ENCODE data around the gene PARK7.

Gene PARK7

GRCh38 chr1:8027748-8028570, 66.4 kb downstream of the PARK7 start:
- H3K4me3 Mint-ChIP-seq, result no peak overlapping the region
- peaks cover 6 to 17% of the 10 kb centered on the region in 2 donors for H3K27me3 Mint-ChIP-seq
- DNase-seq, result no peak
- peaks cover 12% of the 10 kb centered on the region for H3K36me3 Mint-ChIP-seq (ENCODE audit: insufficient read depth)
- peaks cover 13% of the 10 kb centered on the region in 2 donors for H3K4me1 Mint-ChIP-seq (ENCODE audit: low read depth in 2 of 2)
- no peak for ATAC-seq (replicated peaks)
- H3K27ac Mint-ChIP-seq, result peak overlapping the region in 1 of 2 donors; percentile 44
- no peaks in the 10 kb centered on the region for H3K9me3 Mint-ChIP-seq

- peaks cover 6 to 17% of the 10 kb centered on the region in 2 donors for H3K27me3 Mint-ChIP-seq
- H3K4me3 Mint-ChIP-seq, result no peak overlapping the region
- H3K4me1 Mint-ChIP-seq (ENCODE audit: low read depth in 2 of 2), result peaks cover 13 to 16% of the 10 kb centered on the region in 2 donors
- H3K36me3 Mint-ChIP-seq (ENCODE audit: insufficient read depth), result peaks cover 12% of the 10 kb centered on the region
- DNase-seq, result no peak
- H3K27ac Mint-ChIP-seq, result no peak overlapping the region
- ATAC-seq (replicated peaks), result no peak
- no peaks in the 10 kb centered on the region for H3K9me3 Mint-ChIP-seq
Observed at GRCh38 chr1:8028571-8028910, 67.0 kb downstream of the PARK7 start.

GRCh38 chr1:8031176-8031785, 69.8 kb downstream of the PARK7 start:
- Mint-ChIP-seq H3K27me3 (peaks cover 0 to 14% of the 10 kb centered on the region in 2 donors), H3K9me3 (no peaks in the 10 kb centered on the region), H3K27ac (no peak overlapping the region), H3K4me3 (no peak overlapping the region), H3K36me3 (ENCODE audit: insufficient read depth) (peaks cover 8% of the 10 kb centered on the region), H3K4me1 (ENCODE audit: low read depth in 2 of 2) (peaks cover 7 to 9% of the 10 kb centered on the region in 2 donors)
- ATAC-seq (replicated peaks) (no peak), DNase-seq (peak in 2 of 3 experiments; percentile 19 to 25)

- no peak for DNase-seq
- H3K27me3 Mint-ChIP-seq, result peaks cover 0 to 10% of the 10 kb centered on the region in 2 donors
- H3K36me3 Mint-ChIP-seq (ENCODE audit: insufficient read depth), result no peaks in the 10 kb centered on the region
- peaks cover 0 to 3% of the 10 kb centered on the region in 2 donors for H3K4me1 Mint-ChIP-seq (ENCODE audit: low read depth in 2 of 2)
- H3K27ac Mint-ChIP-seq, result no peak overlapping the region
- H3K9me3 Mint-ChIP-seq, result no peaks in the 10 kb centered on the region
- H3K4me3 Mint-ChIP-seq, result no peak overlapping the region
- ATAC-seq (replicated peaks), result no peak
Observed at GRCh38 chr1:8032366-8032910, 70.9 kb downstream of the PARK7 start.

- H3K9me3 Mint-ChIP-seq, result no peaks in the 10 kb centered on the region
- DNase-seq (no peak), ATAC-seq (replicated peaks) (no peak)
- H3K4me3 Mint-ChIP-seq, result no peak overlapping the region
- no peaks in the 10 kb centered on the region for H3K36me3 Mint-ChIP-seq (ENCODE audit: insufficient read depth)
- H3K4me1 Mint-ChIP-seq (ENCODE audit: low read depth in 2 of 2), result peaks cover 0 to 3% of the 10 kb centered on the region in 2 donors
- no peak overlapping the region for H3K27ac Mint-ChIP-seq
- peaks cover 0 to 10% of the 10 kb centered on the region in 2 donors for H3K27me3 Mint-ChIP-seq
Observed at GRCh38 chr1:8033322-8033721, 71.8 kb downstream of the PARK7 start.

All from effector memory CD8-positive, alpha-beta T cell (primary cell).